Measurements from ENCODE around the gene TMEM39B.
"Not testable (repeated sequence)": the region's sequence is repeated elsewhere in the genome, so short reads cannot be mapped to it uniquely, and the experiment has no call there.

GRCh38 chr1:32147799-32148198, 75.1 kb downstream of the TMEM39B start:
- not testable (repeated sequence) for TF ChIP-seq POLR2A (IDR thresholded peaks at IDR 0.05; ENCODE audit: low read depth, low read length); CTCF (conservative IDR thresholded peaks at IDR 0.05; ENCODE audit: low read depth, low read length); CEBPB (IDR thresholded peaks at IDR 0.05; ENCODE audit: low read depth, low read length); USF2 (IDR thresholded peaks at IDR 0.05; ENCODE audit: low read depth, low read length); BHLHE40 (IDR thresholded peaks at IDR 0.05; ENCODE audit: low read depth, low read length); MAFK (IDR thresholded peaks at IDR 0.05; ENCODE audit: low read depth, low read length); RAD21 (IDR thresholded peaks at IDR 0.05; ENCODE audit: low read length); FOS (IDR thresholded peaks at IDR 0.05; ENCODE audit: low read depth, low read length); SMC3 (IDR thresholded peaks at IDR 0.05; ENCODE audit: low read depth, low read length); CHD1 (IDR thresholded peaks at IDR 0.05; ENCODE audit: low read depth, low read length); RFX5 (IDR thresholded peaks at IDR 0.05; ENCODE audit: low read depth, low read length); ELK1 (IDR thresholded peaks at IDR 0.05; ENCODE audit: borderline replicate concordance, low read depth, low read length); MXI1 (IDR thresholded peaks at IDR 0.05; ENCODE audit: borderline replicate concordance, low read depth, low read length); NFE2L2 (IDR thresholded peaks at IDR 0.05; ENCODE audit: low read depth, low read length)

Measured in IMR-90 (cell line).